Measurements from ENCODE around the gene SEMA3F. TPM values are rescaled to one million over a fixed set of nuclear protein-coding genes. Genes with fewer than 3 reads are reported as not detected.

Gene SEMA3F
- polyA plus RNA-seq, 4 donors = 3.0 to 35.7 (median 4.3) TPM

- peak overlapping the region in 2 of 3 donors; percentile 23 to 42 for H3K27ac ChIP-seq (ENCODE audit: low read depth in 1 of 3, low read length in 2 of 3)
- FAIRE-seq (no peak), DNase-seq (peak; percentile 45 to 77)
- peaks cover 0 to 21% (median 0%) of the 10 kb centered on the region in 3 donors for H3K27me3 ChIP-seq (ENCODE audit: control insufficient read depth in 3 of 3, insufficient read depth in 3 of 3, low read length in 3 of 3)
- H3K4me3 ChIP-seq (ENCODE audit: low read depth in 1 of 3, low read length in 3 of 3) = no peak overlapping the region
- H3K9me3 ChIP-seq (ENCODE audit: control insufficient read depth in 2 of 2, insufficient read depth in 1 of 2, low read depth in 1 of 2, low read length in 1 of 2) = no peaks in the 10 kb centered on the region
- H3K36me3 ChIP-seq (ENCODE audit: control insufficient read depth in 3 of 3, insufficient read depth in 2 of 3, low read depth in 1 of 3, low read length in 3 of 3) = peaks cover 0 to 12% (median 0%) of the 10 kb centered on the region in 3 donors
- 32 to 48% (median 44%) methylated on average over 15 to 16 of the region's 16 CpGs for WGBS, 3 donors
- H3K4me1 ChIP-seq (ENCODE audit: control insufficient read depth in 3 of 3, insufficient read depth in 2 of 3, low read depth in 1 of 3, low read length in 2 of 3) = peaks cover 2 to 35% (median 10%) of the 10 kb centered on the region in 3 donors
Observed at GRCh38 chr3:50126287-50127211, 28.6 kb upstream of the SEMA3F start.

- Histone ChIP-seq H3K36me3 (ENCODE audit: control insufficient read depth in 3 of 3, insufficient read depth in 2 of 3, low read depth in 1 of 3, low read length in 3 of 3) (peaks cover 0 to 7% (median 0%) of the 10 kb centered on the region in 3 donors), H3K4me1 (ENCODE audit: control insufficient read depth in 3 of 3, insufficient read depth in 2 of 3, low read depth in 1 of 3, low read length in 2 of 3) (peaks cover 0 to 30% (median 6%) of the 10 kb centered on the region in 3 donors), H3K27ac (ENCODE audit: low read depth in 1 of 3, low read length in 2 of 3) (no peak overlapping the region), H3K9me3 (ENCODE audit: control insufficient read depth in 2 of 2, insufficient read depth in 1 of 2, low read depth in 1 of 2, low read length in 1 of 2) (no peaks in the 10 kb centered on the region), H3K4me3 (ENCODE audit: low read depth in 1 of 3, low read length in 3 of 3) (no peak overlapping the region), H3K27me3 (ENCODE audit: control insufficient read depth in 3 of 3, insufficient read depth in 3 of 3, low read length in 3 of 3) (peaks cover 0 to 21% (median 0%) of the 10 kb centered on the region in 3 donors)
- FAIRE-seq = no peak
- WGBS, 3 donors = 70 to 81% (median 74%) methylated on average over 7 to 8 of the region's 8 CpGs
- DNase-seq = no peak
Observed at GRCh38 chr3:50127251-50127691, 27.9 kb upstream of the SEMA3F start.

GRCh38 chr3:50128001-50128400 is 27.1 kb upstream of the SEMA3F start:
- FAIRE-seq (no peak), DNase-seq (no peak)
- peaks cover 0 to 30% (median 6%) of the 10 kb centered on the region in 3 donors for H3K4me1 ChIP-seq (ENCODE audit: control insufficient read depth in 3 of 3, insufficient read depth in 2 of 3, low read depth in 1 of 3, low read length in 2 of 3)
- WGBS, 3 donors = 74 to 89% (median 78%) methylated on average over 4 of the region's 4 CpGs
- H3K4me3 ChIP-seq (ENCODE audit: low read depth in 1 of 3, low read length in 3 of 3) = no peak overlapping the region
- H3K27ac ChIP-seq (ENCODE audit: low read depth in 1 of 3, low read length in 2 of 3) = no peak overlapping the region
- H3K36me3 ChIP-seq (ENCODE audit: control insufficient read depth in 3 of 3, insufficient read depth in 2 of 3, low read depth in 1 of 3, low read length in 3 of 3) = peaks cover 0 to 5% (median 0%) of the 10 kb centered on the region in 3 donors
- peaks cover 0 to 25% (median 0%) of the 10 kb centered on the region in 3 donors for H3K27me3 ChIP-seq (ENCODE audit: control insufficient read depth in 3 of 3, insufficient read depth in 3 of 3, low read length in 3 of 3)
- H3K9me3 ChIP-seq (ENCODE audit: control insufficient read depth in 2 of 2, insufficient read depth in 1 of 2, low read depth in 1 of 2, low read length in 1 of 2) = no peaks in the 10 kb centered on the region

- H3K4me1 ChIP-seq (ENCODE audit: control insufficient read depth in 3 of 3, insufficient read depth in 2 of 3, low read depth in 1 of 3, low read length in 2 of 3) = peaks cover 0 to 19% (median 6%) of the 10 kb centered on the region in 3 donors
- FAIRE-seq = no peak
Observed at GRCh38 chr3:50130436-50130835, 24.7 kb upstream of the SEMA3F start.

GRCh38 chr3:50132421-50133282 is 22.5 kb upstream of the SEMA3F start:
- DNase-seq (no peak), FAIRE-seq (no peak)
- Histone ChIP-seq H3K27me3 (ENCODE audit: control insufficient read depth in 3 of 3, insufficient read depth in 3 of 3, low read length in 3 of 3) (peaks cover 0 to 40% (median 0%) of the 10 kb centered on the region in 3 donors), H3K36me3 (ENCODE audit: control insufficient read depth in 3 of 3, insufficient read depth in 2 of 3, low read depth in 1 of 3, low read length in 3 of 3) (no peaks in the 10 kb centered on the region), H3K27ac (ENCODE audit: low read depth in 1 of 3, low read length in 2 of 3) (no peak overlapping the region), H3K4me3 (ENCODE audit: low read depth in 1 of 3, low read length in 3 of 3) (no peak overlapping the region), H3K4me1 (ENCODE audit: control insufficient read depth in 3 of 3, insufficient read depth in 2 of 3, low read depth in 1 of 3, low read length in 2 of 3) (no peaks in the 10 kb centered on the region), H3K9me3 (ENCODE audit: control insufficient read depth in 2 of 2, insufficient read depth in 1 of 2, low read depth in 1 of 2, low read length in 1 of 2) (no peaks in the 10 kb centered on the region)
- WGBS, 3 donors = 38 to 60% (median 51%) methylated on average over 6 of the region's 6 CpGs

More at GRCh38 chr3:50130436-50130835, 24.7 kb upstream of the SEMA3F start:
- H3K27ac ChIP-seq (ENCODE audit: low read depth in 1 of 3, low read length in 2 of 3) = no peak overlapping the region
- no peak for DNase-seq
- 93 to 95% (median 95%) methylated on average over 2 of the region's 2 CpGs for WGBS, 3 donors
- no peak overlapping the region for H3K4me3 ChIP-seq (ENCODE audit: low read depth in 1 of 3, low read length in 3 of 3)
- peaks cover 0 to 38% (median 0%) of the 10 kb centered on the region in 3 donors for H3K27me3 ChIP-seq (ENCODE audit: control insufficient read depth in 3 of 3, insufficient read depth in 3 of 3, low read length in 3 of 3)
- no peaks in the 10 kb centered on the region for H3K9me3 ChIP-seq (ENCODE audit: control insufficient read depth in 2 of 2, insufficient read depth in 1 of 2, low read depth in 1 of 2, low read length in 1 of 2)
- peaks cover 0 to 2% (median 0%) of the 10 kb centered on the region in 3 donors for H3K36me3 ChIP-seq (ENCODE audit: control insufficient read depth in 3 of 3, insufficient read depth in 2 of 3, low read depth in 1 of 3, low read length in 3 of 3)

- Histone ChIP-seq H3K9me3 (ENCODE audit: control insufficient read depth in 2 of 2, insufficient read depth in 1 of 2, low read depth in 1 of 2, low read length in 1 of 2) (no peaks in the 10 kb centered on the region), H3K4me1 (ENCODE audit: control insufficient read depth in 3 of 3, insufficient read depth in 2 of 3, low read depth in 1 of 3, low read length in 2 of 3) (peaks cover 0 to 4% (median 1%) of the 10 kb centered on the region in 3 donors), H3K27me3 (ENCODE audit: control insufficient read depth in 3 of 3, insufficient read depth in 3 of 3, low read length in 3 of 3) (peaks cover 0 to 45% (median 0%) of the 10 kb centered on the region in 3 donors), H3K4me3 (ENCODE audit: low read depth in 1 of 3, low read length in 3 of 3) (no peak overlapping the region), H3K27ac (ENCODE audit: low read depth in 1 of 3, low read length in 2 of 3) (no peak overlapping the region), H3K36me3 (ENCODE audit: control insufficient read depth in 3 of 3, insufficient read depth in 2 of 3, low read depth in 1 of 3, low read length in 3 of 3) (no peaks in the 10 kb centered on the region)
- whole genome bisulfite sequencing, 3 donors = 39 to 71% (median 58%) methylated on average over 4 of the region's 4 CpGs
- DNase-seq (no peak), FAIRE-seq (no peak)
Observed at GRCh38 chr3:50133283-50133615, 21.9 kb upstream of the SEMA3F start.

- H3K27me3 ChIP-seq (ENCODE audit: control insufficient read depth in 3 of 3, insufficient read depth in 3 of 3, low read length in 3 of 3) = peaks cover 0 to 51% (median 0%) of the 10 kb centered on the region in 3 donors
- DNase-seq = no peak
- H3K4me1 ChIP-seq (ENCODE audit: control insufficient read depth in 3 of 3, insufficient read depth in 2 of 3, low read depth in 1 of 3, low read length in 2 of 3) = peaks cover 0 to 14% (median 5%) of the 10 kb centered on the region in 3 donors
- H3K9me3 ChIP-seq (ENCODE audit: control insufficient read depth in 2 of 2, insufficient read depth in 1 of 2, low read depth in 1 of 2, low read length in 1 of 2) = no peaks in the 10 kb centered on the region
- H3K4me3 ChIP-seq (ENCODE audit: low read depth in 1 of 3, low read length in 3 of 3) = no peak overlapping the region
- H3K36me3 ChIP-seq (ENCODE audit: control insufficient read depth in 3 of 3, insufficient read depth in 2 of 3, low read depth in 1 of 3, low read length in 3 of 3) = no peaks in the 10 kb centered on the region
- FAIRE-seq = no peak
- 38 to 54% (median 49%) methylated on average over 2 of the region's 2 CpGs for WGBS, 3 donors
- H3K27ac ChIP-seq (ENCODE audit: low read depth in 1 of 3, low read length in 2 of 3) = no peak overlapping the region
Observed at GRCh38 chr3:50134367-50134766, 20.8 kb upstream of the SEMA3F start.

GRCh38 chr3:50135964-50136363 is 19.2 kb upstream of the SEMA3F start:
- WGBS, 3 donors = 82 to 98% (median 87%) methylated on average over 4 to 5 of the region's 5 CpGs
- H3K4me1 ChIP-seq (ENCODE audit: control insufficient read depth in 3 of 3, insufficient read depth in 2 of 3, low read depth in 1 of 3, low read length in 2 of 3) = peaks cover 0 to 20% (median 5%) of the 10 kb centered on the region in 3 donors
- no peak for DNase-seq
- FAIRE-seq = no peak
- H3K36me3 ChIP-seq (ENCODE audit: control insufficient read depth in 3 of 3, insufficient read depth in 2 of 3, low read depth in 1 of 3, low read length in 3 of 3) = no peaks in the 10 kb centered on the region
- H3K27ac ChIP-seq (ENCODE audit: low read depth in 1 of 3, low read length in 2 of 3) = no peak overlapping the region
- no peaks in the 10 kb centered on the region for H3K9me3 ChIP-seq (ENCODE audit: control insufficient read depth in 2 of 2, insufficient read depth in 1 of 2, low read depth in 1 of 2, low read length in 1 of 2)
- H3K4me3 ChIP-seq (ENCODE audit: low read depth in 1 of 3, low read length in 3 of 3) = no peak overlapping the region
- H3K27me3 ChIP-seq (ENCODE audit: control insufficient read depth in 3 of 3, insufficient read depth in 3 of 3, low read length in 3 of 3) = peaks cover 0 to 49% (median 0%) of the 10 kb centered on the region in 3 donors

Data from small intestine (tissue), 7 donors.